GM21723 (cell line): Measurements from ENCODE around the gene TNC.

Experiments
- ATAC-seq: cut with Tn5 transposase; IDR thresholded peaks from one replicate; pipeline ENCODE4 v1.9.1; 2021; ENCODE audit warnings: mild to moderate bottlenecking, moderate library complexity; ENCODE audit not compliant: unreplicated experiment

The TNC gene

DNA sequence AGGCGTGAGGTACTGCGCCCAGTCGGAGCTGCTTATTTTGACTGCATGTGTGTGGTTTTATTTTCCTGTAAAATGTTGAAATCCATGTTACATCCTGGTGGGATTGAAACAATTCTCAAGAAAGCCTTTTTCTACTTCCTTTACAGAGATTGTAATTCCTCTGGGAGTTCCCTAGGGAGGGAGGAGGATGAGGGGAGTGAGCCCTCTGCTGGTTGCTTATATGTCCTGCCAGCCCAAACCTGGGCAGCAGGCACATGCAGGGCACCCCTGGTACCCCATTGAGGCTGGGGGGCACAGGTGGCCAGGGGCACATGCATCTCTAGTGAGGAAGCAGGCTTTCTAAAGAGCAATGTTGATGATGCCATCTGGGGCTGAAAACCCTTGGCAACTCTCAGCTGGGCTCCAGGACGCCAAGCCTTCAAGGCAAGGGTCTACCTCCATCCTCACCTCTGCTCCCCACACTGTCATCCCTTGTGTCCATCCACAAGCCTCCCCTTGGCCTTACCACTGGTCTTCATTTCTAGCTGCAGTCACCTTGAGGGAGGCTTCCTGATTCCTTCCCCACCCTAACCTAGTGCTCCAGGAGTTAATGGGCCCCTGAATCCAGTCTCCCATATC lies 102.8 kb downstream of the TNC start:
- ATAC-seq = no peak

DNA sequence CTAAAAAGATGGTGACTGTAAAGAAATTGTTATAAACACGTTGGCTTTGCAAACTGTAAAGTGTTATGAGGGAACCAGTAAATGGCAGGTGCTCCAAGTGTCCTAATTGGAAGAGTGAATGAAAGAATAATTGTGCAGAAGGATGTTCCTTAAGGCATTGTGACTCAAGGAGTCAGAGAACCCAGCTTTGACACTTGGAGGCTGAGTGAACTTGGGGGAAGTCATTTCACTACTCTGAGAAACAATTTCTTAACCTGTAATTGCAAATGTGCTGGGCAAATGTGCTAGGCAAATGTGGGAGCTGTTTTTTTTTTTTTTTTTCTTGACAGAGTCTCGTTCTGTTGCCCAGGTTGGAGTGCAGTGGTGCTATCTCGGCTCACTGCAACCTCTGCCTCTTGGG lies 103.5 kb downstream of the TNC start:
- ATAC-seq = no peak

DNA sequence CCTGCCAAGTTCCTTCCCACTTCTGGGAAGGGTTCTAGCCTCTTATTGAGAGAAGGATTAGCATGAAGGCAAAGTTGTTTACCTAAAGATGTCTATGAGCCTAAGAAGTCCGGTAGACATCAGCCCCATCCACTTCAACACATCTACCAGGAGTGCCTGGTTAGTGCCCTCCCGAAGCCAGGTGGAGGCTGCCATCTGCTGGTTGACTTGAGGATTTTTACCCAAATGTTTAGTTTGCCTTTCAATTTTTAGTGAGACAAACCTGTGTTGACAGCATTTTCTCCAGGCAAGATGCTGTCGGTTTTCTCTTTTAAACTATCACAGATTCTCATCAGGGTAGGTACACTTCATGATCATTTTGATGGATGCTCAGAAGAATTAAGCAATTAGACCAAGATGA lies 104.0 kb downstream of the TNC start:
- no peak for ATAC-seq

DNA sequence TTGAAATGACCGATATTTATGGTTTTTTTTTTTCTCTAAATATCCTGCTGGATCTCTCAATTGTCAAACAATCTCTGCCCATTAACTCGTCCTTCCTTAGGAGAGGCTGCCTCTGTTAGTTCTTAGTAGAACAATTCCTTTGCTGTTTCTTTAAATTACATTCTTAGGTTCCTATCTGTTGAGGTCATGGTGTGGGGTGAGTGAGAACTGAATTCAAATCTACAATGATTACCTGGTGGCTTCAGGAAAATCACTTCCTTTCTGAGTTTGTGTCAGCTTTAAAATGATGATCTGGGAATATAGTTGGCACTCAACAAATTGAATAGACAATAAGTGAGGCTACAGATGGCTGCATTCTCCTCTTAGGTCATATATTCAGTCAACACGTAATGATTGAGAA lies 105.5 kb downstream of the TNC start:
- ATAC-seq = no peak

DNA sequence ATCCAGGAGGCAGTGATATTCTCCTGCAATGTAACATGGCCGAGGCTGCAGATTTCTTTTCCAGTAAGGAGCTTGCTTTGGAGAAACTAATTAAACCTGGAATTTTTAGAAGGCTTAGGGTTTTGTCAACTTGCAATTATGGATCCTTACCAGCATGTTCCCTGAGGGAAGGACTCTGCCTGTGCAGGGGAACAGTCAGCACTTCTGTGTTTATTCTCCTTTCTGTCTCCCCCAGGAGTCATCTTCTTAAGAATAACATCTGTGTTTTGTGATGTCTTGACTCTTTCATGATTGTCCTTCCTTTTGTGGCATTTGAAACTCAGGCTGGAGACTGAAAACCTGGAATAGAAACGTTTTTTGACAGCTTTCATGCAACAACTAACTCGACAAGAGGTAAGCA lies 107.1 kb downstream of the TNC start:
- ATAC-seq = no peak

GRCh38 chr9:115008536-115009270 lies 109.3 kb downstream of the TNC start:
- ATAC-seq = no peak

DNA sequence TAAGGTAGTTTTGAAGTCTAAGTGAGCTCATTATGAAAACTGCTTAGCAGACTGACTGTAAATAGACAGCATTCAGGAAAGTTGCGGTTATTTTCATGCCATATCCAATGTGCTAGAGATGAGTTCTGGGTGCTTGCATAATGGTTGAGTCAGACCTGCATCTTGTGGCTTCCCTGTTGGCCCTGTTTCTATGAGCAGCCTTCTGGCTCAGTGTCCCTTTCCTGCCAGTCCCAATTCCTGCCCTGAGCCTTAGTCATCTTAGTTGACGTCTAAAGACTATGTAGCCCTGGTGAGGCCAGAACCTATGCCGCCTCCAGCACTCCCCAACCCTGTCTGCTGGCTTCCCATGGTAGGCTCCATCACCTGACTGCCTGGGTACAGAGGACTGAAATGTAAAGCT lies 111.3 kb downstream of the TNC start:
- ATAC-seq = no peak

- ATAC-seq = no peak
These were observed 112.6 kb downstream of the TNC start for GRCh38 chr9:115005322-115005721.

- no peak for ATAC-seq
These were observed 113.4 kb downstream of the TNC start for GRCh38 chr9:115004545-115004944.

- ATAC-seq = no peak
These were observed 115.4 kb downstream of the TNC start for GRCh38 chr9:115002371-115003120.

- no peak for ATAC-seq
These were observed 117.7 kb downstream of the TNC start for GRCh38 chr9:115000217-115000639.

GRCh38 chr9:114998326-114998725 lies 119.6 kb downstream of the TNC start:
- ATAC-seq = no peak

DNA sequence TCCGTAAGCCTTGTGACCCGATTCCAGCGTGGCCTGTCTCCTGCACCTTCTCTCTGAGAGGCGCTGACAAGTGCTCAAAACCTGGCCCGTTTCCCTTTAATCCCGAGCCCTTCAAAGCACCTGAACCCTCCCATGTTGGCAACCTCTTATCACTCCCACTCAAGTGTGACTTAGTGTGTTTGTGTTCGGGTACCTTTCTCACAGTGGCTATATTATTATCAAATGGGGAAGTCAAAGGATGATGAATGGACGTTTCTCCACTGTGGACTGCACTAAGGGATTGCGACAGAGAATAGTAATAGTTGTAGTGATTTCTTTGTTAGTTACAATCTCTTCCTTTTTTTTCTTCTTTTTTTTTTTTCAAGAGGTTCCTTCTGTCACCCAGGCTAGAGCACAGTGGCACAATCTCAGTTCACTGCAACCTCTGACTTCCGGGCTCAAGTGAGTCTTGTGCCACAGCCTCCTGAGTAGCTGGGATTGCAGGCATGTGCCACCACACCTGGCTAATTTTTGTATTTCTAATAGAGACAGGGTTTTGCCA lies 122.2 kb downstream of the TNC start:
- ATAC-seq = no peak

DNA sequence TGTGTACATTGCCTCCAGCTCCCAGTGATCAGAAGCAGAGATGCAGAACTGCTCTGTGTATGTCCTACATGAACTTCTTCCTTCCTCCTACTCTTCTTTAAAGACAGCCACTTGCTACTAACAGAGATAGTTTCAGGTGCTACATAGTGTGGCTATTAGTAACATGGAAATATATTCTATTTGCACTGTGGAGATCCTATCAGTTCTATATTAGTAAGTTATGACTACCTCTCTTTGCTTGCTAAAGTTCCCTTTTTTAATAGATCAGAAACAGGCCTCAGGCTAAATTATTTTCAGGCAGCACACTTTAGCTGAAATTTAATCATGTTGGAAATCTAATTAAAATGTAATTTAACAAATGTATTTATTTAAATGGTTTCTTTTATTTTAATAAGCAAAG lies 123.2 kb downstream of the TNC start:
- no peak for ATAC-seq

- ATAC-seq = no peak
These were observed 126.1 kb downstream of the TNC start for GRCh38 chr9:114991861-114992260.

GRCh38 chr9:114990901-114991300 lies 127.1 kb downstream of the TNC start:
- ATAC-seq = no peak

DNA sequence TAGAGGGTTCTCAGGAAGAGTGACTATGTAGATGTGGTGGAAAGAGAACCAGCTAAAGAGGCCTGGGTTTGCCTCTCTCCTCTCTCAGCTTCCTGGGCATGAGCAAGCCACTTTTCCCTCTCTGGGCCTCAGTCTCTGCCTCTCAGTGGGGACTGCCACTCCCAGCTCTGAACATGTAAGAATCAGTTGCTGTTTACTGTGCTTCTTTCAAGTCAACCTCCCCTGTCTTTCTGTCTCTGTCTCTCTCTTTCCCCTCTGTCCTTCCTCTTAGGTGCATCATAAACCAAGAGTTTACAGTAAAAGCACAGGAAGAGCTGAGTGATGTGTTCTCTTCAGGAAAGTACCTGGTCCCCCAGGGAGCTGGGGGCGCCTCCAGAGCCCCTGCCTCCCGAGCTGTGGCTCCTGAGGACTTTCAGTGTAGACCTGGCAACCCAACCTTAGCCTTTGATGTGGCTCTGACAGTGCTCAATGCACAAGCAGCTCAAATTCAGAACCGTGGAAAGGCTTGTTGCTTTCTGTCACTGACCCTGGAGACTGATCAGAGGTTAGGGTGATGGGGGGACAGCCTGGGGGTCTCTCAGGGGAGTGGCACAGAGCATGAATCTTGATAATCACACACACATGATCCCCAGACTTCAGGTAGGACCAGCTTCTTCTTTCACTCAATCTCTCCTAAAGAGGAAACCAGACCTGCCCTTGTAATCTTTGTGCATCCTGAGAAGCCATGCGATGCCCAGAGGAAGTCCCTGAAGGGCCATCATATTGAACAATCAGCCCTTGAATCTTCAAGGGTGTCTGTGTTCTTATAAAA lies 128.2 kb downstream of the TNC start:
- ATAC-seq = peak; percentile 53

GRCh38 chr9:114988962-114989599 lies 128.9 kb downstream of the TNC start:
- peak; percentile 69 for ATAC-seq

DNA sequence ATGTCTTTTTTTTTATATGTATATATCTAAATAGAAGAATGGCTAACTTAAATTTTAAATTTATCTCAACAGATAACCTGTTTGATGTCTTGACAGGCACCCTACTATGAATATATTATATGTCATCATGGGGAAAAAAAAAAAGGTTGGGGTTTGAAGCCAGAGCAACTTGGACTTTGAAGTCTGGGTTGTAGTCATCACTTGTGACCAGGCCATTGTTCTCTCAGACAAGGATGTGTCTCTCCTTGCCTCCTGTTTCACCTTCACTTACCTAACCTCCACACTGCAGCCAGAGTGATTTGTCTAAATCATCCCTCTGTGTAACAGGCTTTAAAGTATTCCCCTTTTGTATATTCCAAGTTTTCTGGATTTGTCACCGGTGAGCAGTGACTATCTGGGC lies 130.8 kb downstream of the TNC start:
- no peak for ATAC-seq

DNA sequence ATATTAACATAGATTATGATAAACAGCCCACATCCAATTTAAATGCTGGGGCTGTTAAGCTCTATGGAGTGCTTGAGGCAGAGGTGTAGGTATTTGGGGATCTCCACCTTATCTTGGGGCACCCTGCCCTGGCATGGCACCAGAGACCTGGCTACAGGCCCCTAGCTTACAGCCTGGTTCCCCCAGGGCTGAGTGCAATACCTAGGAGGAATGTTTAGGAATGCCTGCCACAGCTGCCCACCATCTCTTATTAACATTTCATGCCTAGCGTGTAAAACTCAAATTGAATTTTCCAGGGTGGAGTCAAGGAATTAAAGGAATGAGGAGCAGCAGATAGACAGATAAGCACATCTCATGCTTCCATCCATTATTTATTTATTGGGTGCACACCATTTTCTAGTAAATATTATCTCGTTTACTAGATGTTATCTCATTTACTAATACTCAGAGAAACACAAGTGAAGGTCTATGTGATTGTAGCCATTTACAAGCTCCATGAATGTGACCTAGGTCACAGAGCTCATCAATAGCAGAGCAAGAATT lies 131.9 kb downstream of the TNC start:
- ATAC-seq = no peak
